ENCODE measurements around the gene CLIC2. TPM values are rescaled to one million over a fixed set of nuclear protein-coding genes. Genes with fewer than 3 reads are reported as not detected.

Gene CLIC2
- total RNA-seq, 1 experiment from 2014 or later = 0.80 TPM

- in situ Hi-C loops (cut with HindIII; ENCODE audit: low pct_unique_long_range_greater_than_20kb, low sequenced_read_pairs) (no loop called here), intact Hi-C loops (cut with micrococcal nuclease; ENCODE audit: unreplicated experiment) (no loop called here)
- ATAC-seq (no peak), DNase-seq (ENCODE audit: low read depth, low spot score) (no peak)
- no TSS peak for BruUV-seq (replicated peaks)
- ChIA-PET POLR2A (no interaction called here), CTCF (no interaction called here)
- Histone ChIP-seq H3K27me3 (ENCODE audit: control insufficient read depth, insufficient read depth, low read length) (no peaks in the 10 kb centered on the region), H3K36me3 (ENCODE audit: control insufficient read depth, insufficient read depth, low read length) (peaks cover 22% of the 10 kb centered on the region), H3K4me3 (ENCODE audit: low read depth in 2 of 2, low read length in 2 of 2) (no peak overlapping the region), H3K9me3 (ENCODE audit: control insufficient read depth, insufficient read depth, low read depth, low read length) (no peaks in the 10 kb centered on the region), H3K27ac (ENCODE audit: low read length) (no peak overlapping the region), H3K4me1 (ENCODE audit: control insufficient read depth, insufficient read depth, low read length) (no peaks in the 10 kb centered on the region)
- TF ChIP-seq CTCF (IDR thresholded peaks at IDR 0.05) (no peak), TCF7L2 (IDR thresholded peaks at IDR 0.05; ENCODE audit: low read depth, low read length) (no peak), SIN3A (IDR thresholded peaks at IDR 0.05; ENCODE audit: borderline replicate concordance, insufficient read depth, low read depth, low read length) (no peak)
- TF ChIP-seq, protein P1, sequence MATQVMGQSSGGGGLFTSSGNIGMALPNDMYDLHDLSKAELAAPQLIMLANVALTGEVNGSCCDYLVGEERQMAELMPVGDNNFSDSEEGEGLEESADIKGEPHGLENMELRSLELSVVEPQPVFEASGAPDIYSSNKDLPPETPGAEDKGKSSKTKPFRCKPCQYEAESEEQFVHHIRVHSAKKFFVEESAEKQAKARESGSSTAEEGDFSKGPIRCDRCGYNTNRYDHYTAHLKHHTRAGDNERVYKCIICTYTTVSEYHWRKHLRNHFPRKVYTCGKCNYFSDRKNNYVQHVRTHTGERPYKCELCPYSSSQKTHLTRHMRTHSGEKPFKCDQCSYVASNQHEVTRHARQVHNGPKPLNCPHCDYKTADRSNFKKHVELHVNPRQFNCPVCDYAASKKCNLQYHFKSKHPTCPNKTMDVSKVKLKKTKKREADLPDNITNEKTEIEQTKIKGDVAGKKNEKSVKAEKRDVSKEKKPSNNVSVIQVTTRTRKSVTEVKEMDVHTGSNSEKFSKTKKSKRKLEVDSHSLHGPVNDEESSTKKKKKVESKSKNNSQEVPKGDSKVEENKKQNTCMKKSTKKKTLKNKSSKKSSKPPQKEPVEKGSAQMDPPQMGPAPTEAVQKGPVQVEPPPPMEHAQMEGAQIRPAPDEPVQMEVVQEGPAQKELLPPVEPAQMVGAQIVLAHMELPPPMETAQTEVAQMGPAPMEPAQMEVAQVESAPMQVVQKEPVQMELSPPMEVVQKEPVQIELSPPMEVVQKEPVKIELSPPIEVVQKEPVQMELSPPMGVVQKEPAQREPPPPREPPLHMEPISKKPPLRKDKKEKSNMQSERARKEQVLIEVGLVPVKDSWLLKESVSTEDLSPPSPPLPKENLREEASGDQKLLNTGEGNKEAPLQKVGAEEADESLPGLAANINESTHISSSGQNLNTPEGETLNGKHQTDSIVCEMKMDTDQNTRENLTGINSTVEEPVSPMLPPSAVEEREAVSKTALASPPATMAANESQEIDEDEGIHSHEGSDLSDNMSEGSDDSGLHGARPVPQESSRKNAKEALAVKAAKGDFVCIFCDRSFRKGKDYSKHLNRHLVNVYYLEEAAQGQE (IDR thresholded peaks at IDR 0.05; ENCODE audit: insufficient read depth in 1 of 2, low read depth in 2 of 2, low read length in 1 of 2) = no peak
Measured at GRCh38 chrX:155242300-155242699, 92.1 kb downstream of the CLIC2 start.

DNA sequence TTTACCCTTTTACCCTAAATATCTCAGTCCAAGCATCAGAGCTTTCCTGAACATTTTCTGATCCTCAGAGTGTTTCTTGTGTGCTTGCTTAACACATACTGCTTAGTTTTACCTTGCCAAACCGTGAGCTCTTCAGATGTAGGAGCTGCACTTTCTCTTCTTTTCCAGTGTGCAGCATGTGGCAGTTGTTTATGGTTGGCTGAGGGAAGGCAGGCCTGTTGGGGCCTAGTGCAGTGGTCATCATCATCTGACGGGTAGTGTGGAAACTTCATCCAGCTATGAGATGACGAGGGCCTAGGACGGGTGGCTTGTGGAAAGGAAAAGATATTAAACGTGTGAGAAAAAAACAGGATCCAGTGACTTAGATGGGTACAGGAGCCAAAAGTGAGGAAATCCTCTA, 96.7 kb downstream of the CLIC2 start:
- Histone ChIP-seq H3K4me3 (ENCODE audit: low read depth in 2 of 2, low read length in 2 of 2) (no peak overlapping the region), H3K27ac (ENCODE audit: low read length) (no peak overlapping the region), H3K4me1 (ENCODE audit: control insufficient read depth, insufficient read depth, low read length) (no peaks in the 10 kb centered on the region), H3K36me3 (ENCODE audit: control insufficient read depth, insufficient read depth, low read length) (peaks cover 40% of the 10 kb centered on the region), H3K9me3 (ENCODE audit: control insufficient read depth, insufficient read depth, low read depth, low read length) (no peaks in the 10 kb centered on the region), H3K27me3 (ENCODE audit: control insufficient read depth, insufficient read depth, low read length) (no peaks in the 10 kb centered on the region)
- in situ Hi-C loops (cut with HindIII; ENCODE audit: low pct_unique_long_range_greater_than_20kb, low sequenced_read_pairs) = no loop called here
- TF ChIP-seq, protein P1 (IDR thresholded peaks at IDR 0.05; ENCODE audit: insufficient read depth in 1 of 2, low read depth in 2 of 2, low read length in 1 of 2) = no peak
- no peak for TF ChIP-seq SIN3A (IDR thresholded peaks at IDR 0.05; ENCODE audit: borderline replicate concordance, insufficient read depth, low read depth, low read length)
- TF ChIP-seq POLR2AphosphoS5 (IDR thresholded peaks at IDR 0.05; ENCODE audit: low read depth, low read length) = no peak
- TF ChIP-seq CTCF (IDR thresholded peaks at IDR 0.05) = no peak
- no peak for TF ChIP-seq TCF7L2 (IDR thresholded peaks at IDR 0.05; ENCODE audit: low read depth, low read length)
- intact Hi-C loops (cut with micrococcal nuclease; ENCODE audit: unreplicated experiment) = no loop called here
- BruUV-seq (replicated peaks) = no TSS peak
- ATAC-seq (no peak), DNase-seq (ENCODE audit: low read depth, low spot score) (no peak)
- ChIA-PET CTCF (no interaction called here), POLR2A (no interaction called here)

All from Panc1 (cell line).